ENCODE data around the gene ZNF777. TPM values are rescaled to one million over a fixed set of nuclear protein-coding genes. Genes with fewer than 3 reads are reported as not detected.

Gene ZNF777
- total and polyA plus RNA-seq, 9 of the 15 experiments (the other 6 are each of a cell fraction or from before 2014, with no cell fraction given), result 0.11 to 32.6 (median 9.0) TPM

DNA sequence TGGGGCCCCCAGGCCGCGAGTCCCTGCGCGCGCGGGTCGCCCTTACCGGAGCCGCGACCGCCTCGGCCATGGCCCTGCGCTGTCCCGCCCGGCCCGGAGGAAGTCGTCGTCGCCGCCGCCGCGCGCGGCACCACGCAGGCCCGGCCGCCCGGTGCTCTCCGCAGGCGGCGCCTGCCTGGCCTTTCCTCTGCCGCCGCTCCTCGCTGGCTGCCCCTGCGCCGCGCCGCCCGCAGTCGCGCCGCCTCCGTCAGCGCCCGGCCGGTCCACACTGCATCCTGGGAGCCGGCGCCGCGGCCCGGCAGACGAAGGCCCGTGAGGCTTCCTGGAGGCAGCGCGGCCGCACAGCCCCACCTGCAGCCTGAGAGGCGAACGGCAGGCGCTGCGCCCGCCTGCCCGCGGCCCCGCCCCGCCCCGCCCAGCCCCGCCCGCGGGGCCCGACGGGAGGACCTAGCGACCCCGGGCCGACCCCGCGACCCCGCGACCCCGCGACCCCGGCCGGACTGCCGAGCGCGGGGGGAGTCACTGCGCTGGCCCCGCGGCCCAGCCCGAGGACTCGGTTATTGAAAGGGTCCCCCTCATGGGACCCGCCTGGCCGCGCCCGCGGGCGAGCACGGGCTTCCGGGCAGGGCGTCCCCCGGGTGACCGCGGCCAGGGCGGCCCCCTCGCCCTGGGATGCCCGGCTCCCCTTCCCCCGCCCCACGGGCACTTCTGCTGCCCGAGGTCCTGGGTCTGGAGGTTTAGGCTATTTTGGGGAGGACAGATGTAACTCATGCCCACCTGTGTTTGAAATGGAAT, 36.8 kb upstream of the ZNF777 start, which contains the start of gene ZNF746 (continued):
- TF ChIP-seq, protein P1, sequence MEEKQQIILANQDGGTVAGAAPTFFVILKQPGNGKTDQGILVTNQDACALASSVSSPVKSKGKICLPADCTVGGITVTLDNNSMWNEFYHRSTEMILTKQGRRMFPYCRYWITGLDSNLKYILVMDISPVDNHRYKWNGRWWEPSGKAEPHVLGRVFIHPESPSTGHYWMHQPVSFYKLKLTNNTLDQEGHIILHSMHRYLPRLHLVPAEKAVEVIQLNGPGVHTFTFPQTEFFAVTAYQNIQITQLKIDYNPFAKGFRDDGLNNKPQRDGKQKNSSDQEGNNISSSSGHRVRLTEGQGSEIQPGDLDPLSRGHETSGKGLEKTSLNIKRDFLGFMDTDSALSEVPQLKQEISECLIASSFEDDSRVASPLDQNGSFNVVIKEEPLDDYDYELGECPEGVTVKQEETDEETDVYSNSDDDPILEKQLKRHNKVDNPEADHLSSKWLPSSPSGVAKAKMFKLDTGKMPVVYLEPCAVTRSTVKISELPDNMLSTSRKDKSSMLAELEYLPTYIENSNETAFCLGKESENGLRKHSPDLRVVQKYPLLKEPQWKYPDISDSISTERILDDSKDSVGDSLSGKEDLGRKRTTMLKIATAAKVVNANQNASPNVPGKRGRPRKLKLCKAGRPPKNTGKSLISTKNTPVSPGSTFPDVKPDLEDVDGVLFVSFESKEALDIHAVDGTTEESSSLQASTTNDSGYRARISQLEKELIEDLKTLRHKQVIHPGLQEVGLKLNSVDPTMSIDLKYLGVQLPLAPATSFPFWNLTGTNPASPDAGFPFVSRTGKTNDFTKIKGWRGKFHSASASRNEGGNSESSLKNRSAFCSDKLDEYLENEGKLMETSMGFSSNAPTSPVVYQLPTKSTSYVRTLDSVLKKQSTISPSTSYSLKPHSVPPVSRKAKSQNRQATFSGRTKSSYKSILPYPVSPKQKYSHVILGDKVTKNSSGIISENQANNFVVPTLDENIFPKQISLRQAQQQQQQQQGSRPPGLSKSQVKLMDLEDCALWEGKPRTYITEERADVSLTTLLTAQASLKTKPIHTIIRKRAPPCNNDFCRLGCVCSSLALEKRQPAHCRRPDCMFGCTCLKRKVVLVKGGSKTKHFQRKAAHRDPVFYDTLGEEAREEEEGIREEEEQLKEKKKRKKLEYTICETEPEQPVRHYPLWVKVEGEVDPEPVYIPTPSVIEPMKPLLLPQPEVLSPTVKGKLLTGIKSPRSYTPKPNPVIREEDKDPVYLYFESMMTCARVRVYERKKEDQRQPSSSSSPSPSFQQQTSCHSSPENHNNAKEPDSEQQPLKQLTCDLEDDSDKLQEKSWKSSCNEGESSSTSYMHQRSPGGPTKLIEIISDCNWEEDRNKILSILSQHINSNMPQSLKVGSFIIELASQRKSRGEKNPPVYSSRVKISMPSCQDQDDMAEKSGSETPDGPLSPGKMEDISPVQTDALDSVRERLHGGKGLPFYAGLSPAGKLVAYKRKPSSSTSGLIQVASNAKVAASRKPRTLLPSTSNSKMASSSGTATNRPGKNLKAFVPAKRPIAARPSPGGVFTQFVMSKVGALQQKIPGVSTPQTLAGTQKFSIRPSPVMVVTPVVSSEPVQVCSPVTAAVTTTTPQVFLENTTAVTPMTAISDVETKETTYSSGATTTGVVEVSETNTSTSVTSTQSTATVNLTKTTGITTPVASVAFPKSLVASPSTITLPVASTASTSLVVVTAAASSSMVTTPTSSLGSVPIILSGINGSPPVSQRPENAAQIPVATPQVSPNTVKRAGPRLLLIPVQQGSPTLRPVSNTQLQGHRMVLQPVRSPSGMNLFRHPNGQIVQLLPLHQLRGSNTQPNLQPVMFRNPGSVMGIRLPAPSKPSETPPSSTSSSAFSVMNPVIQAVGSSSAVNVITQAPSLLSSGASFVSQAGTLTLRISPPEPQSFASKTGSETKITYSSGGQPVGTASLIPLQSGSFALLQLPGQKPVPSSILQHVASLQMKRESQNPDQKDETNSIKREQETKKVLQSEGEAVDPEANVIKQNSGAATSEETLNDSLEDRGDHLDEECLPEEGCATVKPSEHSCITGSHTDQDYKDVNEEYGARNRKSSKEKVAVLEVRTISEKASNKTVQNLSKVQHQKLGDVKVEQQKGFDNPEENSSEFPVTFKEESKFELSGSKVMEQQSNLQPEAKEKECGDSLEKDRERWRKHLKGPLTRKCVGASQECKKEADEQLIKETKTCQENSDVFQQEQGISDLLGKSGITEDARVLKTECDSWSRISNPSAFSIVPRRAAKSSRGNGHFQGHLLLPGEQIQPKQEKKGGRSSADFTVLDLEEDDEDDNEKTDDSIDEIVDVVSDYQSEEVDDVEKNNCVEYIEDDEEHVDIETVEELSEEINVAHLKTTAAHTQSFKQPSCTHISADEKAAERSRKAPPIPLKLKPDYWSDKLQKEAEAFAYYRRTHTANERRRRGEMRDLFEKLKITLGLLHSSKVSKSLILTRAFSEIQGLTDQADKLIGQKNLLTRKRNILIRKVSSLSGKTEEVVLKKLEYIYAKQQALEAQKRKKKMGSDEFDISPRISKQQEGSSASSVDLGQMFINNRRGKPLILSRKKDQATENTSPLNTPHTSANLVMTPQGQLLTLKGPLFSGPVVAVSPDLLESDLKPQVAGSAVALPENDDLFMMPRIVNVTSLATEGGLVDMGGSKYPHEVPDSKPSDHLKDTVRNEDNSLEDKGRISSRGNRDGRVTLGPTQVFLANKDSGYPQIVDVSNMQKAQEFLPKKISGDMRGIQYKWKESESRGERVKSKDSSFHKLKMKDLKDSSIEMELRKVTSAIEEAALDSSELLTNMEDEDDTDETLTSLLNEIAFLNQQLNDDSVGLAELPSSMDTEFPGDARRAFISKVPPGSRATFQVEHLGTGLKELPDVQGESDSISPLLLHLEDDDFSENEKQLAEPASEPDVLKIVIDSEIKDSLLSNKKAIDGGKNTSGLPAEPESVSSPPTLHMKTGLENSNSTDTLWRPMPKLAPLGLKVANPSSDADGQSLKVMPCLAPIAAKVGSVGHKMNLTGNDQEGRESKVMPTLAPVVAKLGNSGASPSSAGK (IDR thresholded peaks at IDR 0.05), result no peak
- TF ChIP-seq RFX7 (CRISPR knock-in tag; IDR thresholded peaks at IDR 0.05), result no peak
- TF ChIP-seq DIDO1 (tag; IDR thresholded peaks at IDR 0.05; ENCODE audit: low read depth), result no peak
- TF ChIP-seq, protein P2, sequence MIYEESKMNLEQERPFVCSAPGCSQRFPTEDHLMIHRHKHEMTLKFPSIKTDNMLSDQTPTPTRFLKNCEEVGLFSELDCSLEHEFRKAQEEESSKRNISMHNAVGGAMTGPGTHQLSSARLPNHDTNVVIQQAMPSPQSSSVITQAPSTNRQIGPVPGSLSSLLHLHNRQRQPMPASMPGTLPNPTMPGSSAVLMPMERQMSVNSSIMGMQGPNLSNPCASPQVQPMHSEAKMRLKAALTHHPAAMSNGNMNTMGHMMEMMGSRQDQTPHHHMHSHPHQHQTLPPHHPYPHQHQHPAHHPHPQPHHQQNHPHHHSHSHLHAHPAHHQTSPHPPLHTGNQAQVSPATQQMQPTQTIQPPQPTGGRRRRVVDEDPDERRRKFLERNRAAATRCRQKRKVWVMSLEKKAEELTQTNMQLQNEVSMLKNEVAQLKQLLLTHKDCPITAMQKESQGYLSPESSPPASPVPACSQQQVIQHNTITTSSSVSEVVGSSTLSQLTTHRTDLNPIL (CRISPR knock-in tag; IDR thresholded peaks at IDR 0.05), result no peak
- TF ChIP-seq TARDBP (IDR thresholded peaks at IDR 0.05), result no peak; the same call in 1 of the 2 replicates
- TF ChIP-seq, protein P3, sequence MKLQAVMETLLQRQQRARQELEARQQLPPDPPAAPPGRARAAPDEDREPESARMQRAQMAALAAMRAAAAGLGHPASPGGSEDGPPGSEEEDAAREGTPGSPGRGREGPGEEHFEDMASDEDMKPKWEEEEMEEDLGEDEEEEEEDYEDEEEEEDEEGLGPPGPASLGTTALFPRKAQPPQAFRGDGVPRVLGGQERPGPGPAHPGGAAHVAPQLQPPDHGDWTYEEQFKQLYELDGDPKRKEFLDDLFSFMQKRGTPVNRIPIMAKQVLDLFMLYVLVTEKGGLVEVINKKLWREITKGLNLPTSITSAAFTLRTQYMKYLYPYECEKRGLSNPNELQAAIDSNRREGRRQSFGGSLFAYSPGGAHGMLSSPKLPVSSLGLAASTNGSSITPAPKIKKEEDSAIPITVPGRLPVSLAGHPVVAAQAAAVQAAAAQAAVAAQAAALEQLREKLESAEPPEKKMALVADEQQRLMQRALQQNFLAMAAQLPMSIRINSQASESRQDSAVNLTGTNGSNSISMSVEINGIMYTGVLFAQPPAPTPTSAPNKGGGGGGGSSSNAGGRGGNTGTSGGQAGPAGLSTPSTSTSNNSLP (IDR thresholded peaks at IDR 0.05; ENCODE audit: borderline replicate concordance, low read depth, low read length), result no peak
- TF ChIP-seq, protein P4, sequence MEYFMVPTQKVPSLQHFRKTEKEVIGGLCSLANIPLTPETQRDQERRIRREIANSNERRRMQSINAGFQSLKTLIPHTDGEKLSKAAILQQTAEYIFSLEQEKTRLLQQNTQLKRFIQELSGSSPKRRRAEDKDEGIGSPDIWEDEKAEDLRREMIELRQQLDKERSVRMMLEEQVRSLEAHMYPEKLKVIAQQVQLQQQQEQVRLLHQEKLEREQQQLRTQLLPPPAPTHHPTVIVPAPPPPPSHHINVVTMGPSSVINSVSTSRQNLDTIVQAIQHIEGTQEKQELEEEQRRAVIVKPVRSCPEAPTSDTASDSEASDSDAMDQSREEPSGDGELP (CRISPR knock-in tag; IDR thresholded peaks at IDR 0.05; ENCODE audit: borderline replicate concordance), result 0 out of 2 replicates have a peak, but pooled peaks have one; percentile 52
- no peak for TF ChIP-seq ZNF224 (CRISPR knock-in tag; IDR thresholded peaks at IDR 0.05)
- TF ChIP-seq, protein P5, sequence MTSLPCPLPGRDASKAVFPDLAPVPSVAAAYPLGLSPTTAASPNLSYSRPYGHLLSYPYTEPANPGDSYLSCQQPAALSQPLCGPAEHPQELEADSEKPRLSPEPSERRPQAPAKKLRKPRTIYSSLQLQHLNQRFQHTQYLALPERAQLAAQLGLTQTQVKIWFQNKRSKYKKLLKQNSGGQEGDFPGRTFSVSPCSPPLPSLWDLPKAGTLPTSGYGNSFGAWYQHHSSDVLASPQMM (CRISPR knock-in tag; IDR thresholded peaks at IDR 0.05), result no peak
- TF ChIP-seq PCBP2 (IDR thresholded peaks at IDR 0.05; ENCODE audit: low read depth, low read length, poor library complexity, severe bottlenecking), result no peak

Data from K562 (cell line).